GDM1 (cell line): Measurements from ENCODE around the gene GIMAP8.

Experiments used
- DNase-seq: peaks from one replicate; lab custom pipeline; 2025; lab: John Stamatoyannopoulos, UW

GIMAP8 gene

DNA sequence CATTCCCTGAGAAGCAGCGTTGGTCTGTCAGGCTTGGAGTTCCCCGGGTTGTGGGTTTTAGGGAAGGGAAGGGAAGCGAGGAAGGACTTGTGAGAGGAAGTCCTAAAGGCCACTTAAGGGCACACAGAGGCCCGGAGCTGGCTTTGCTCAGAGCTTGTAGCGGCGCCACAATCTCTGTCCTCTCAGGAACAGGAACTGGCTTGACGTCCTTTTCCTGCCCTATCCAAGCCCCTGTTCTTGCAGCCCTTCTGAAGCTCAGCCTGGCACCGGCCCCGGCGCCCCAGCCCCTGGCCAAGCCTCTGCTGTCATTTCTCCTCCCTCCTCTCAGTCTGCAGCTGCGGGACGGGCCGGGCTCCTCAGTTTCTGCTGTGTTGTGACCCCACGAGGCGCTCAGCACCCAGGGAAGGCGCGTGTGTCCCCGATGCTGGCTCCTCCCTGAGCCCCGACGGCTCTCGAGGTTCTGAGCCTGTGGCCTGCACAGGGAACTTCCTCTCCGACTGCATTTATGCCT, at the start of gene GIMAP8:
TSS of gene GIMAP8 (plus strand) at position 140 of the 511 bp plus-strand sequence. CDS start 16,069 bp downstream, outside the sequence.
- DNase-seq: peak; percentile 58

DNA sequence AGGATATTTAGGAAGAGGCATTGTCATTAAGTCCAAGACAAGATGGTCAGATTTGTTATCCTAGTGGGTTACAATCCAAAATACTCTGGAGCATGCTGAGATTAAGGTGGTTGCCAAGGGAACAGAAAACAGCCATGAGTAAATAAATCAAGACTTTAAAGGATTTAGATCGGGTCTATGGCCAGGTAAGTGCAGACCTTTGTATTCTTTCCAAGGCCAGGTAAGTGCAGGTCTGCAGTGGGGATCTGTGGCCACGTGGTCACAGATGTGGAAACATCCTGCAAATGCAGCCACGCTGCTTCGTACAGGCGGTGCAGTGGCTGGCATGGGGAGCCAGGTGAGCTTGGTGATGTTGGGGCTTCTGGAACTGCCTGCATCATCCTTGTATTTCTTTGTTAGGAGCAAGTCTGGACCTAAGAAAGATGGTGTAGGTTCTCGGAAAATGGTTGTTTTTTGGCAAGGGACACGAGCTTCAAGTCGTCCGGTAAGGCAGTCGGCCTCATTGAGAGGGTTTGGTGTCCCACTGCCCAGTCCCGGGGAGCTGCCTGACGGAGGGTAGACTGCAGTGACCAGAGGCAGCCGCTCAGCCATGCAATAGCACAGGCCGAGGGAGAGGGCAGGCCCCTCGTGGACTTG, 49.5 kb upstream of the GIMAP8 start:
- DNase-seq: no peak

DNA sequence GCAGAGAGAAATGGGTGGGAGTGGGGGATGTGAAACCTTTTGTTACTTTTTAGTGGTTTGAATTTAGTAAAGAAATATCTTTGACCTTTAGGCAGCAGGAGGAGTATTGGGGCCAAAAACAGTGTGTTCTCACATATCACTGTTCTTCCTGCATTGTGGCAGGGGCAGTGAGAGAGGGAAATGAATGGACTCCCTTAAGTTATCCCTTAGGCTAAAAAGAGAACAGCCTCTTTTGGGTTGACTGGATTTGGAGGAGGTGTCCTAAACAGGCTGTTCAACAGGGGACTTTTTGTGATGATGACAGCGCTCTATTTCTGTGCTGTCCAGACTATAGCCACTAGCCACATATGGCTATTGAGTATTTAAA, 49.0 kb upstream of the GIMAP8 start:
- DNase-seq: no peak

DNA sequence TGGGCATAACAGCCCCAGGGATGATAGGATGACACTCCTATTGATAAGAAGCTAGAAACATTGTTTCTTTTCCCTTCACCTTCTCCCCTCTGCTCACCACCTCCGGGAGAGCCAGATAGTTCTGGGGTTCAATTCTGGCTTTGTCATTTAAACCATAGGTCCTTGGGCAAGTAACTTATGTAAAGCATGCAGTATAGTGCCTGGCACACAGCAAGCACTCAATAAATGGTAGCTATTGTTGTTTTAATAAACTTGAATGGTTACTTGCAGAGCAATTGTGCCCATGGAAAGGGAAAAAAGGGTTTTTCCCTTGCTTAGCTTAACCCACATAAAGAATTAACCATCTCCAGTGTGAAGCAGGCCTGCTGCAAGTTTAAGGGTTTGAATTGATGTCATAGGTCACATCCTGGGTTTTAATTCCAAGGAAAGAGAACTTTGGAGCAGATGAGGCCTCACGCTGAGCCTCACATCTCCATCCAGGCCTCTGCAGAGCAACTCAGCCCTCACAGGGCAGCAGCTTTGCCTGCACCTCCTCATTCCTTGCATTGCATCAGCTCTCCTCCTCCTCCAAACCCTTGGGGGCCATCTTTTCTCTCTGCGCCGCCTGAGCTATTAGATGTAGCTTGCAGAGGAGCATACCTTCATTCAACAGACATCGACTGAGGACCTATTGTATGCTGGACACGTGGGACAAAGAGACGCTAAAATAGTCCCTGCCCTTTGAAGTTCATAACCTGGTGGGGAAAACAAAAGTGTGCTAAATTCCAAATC, 48.4 kb upstream of the GIMAP8 start:
- no peak for DNase-seq

DNA sequence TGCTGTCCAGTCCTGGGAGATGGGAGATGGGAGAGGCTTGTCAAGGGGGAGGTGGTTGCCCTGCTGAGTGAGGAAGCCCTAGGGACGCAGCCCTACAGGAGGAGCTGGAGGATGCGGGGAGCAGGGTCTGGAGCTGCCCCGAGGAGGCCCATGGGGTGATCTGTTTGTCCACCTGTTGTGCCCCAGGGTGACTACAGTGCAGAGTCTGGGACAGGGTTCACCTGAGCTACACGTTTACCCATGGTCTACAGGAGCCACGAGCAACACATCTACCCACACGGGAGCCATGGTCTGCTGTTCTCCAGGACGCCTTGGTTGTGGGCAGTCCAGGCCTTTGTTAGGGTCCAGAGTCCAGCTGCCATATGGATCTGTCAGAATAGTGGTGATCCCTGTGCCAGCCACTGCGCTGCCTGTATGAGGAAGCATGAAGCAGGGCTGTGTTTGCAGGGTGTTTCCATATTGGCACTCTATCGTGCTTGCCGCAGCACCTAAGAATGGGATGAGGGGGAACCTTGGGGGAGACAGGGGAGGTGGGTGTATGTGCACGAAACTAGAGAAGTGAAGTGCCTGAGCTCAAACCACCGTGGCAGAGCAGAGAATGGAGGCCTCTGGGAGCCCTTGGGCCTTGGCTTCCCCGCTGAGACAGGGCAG, 47.6 kb upstream of the GIMAP8 start:
- DNase-seq: no peak

DNA sequence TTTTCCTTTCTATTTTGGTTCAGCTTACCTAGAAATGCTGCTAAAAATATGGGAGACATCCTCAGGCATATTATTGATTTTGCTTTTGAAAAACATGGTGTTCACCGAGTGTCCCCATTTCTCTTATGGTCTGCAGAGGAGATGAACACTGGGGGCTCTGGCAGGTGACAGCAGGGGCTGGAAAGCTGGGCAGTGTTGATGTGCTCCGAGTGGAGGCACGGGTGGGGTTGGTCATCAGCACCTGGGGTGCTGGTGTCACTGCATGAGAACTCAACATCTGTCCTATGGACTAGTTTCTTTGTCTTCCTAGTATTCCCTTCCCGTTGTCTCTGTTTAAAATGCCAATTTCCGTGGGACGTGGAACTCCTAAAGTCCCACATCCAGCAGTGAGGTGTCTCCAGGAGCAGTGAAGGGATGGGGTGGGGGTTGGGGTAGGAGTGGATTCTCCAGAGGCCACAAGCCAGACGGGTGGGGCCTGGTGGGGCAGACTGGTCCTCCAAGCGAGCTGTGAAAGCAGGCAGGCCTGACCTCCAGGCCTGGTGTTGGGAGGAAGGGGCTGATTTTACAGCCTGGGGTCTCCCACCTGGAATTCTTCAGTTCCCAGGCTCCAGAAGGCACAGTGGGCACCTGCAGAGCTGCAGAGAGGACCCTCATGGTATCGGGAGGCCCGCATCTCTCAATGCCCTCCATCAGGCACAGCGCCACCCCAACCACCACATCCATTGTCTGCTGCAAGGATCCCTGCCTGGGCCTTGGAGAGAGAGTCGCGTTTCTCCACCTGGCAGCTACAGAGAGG, 46.9 kb upstream of the GIMAP8 start:
- no peak for DNase-seq

DNA sequence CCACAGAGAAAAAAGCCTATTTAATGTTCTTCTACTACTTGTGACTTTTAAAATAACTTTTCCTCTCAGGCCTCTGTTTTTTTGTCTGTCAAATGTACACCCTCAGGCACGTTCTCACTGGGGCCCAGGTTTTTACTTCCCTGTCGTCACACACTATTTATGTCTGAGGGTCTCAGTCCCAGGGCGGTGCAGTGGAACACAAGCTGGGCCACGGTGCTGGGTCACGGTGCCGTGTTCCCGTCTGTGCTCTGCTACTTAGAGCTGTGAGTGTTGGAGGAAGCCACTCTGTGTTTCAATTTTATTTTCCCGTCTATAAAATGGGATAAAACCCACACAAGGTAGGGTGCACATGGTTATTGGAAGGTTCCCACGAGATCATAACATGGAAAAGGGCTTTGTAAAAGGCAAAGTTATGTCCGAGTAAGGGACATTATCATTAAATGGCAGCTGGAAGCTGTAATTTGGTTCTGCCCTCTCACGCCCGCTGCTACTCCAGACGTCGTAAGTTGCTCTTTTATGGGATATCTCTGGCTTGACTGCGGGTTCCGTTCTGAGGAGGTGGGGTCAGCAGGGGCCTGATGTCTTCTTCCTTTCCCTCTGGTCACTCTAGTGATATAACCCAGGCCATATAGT, 46.1 kb upstream of the GIMAP8 start:
- DNase-seq: no peak

DNA sequence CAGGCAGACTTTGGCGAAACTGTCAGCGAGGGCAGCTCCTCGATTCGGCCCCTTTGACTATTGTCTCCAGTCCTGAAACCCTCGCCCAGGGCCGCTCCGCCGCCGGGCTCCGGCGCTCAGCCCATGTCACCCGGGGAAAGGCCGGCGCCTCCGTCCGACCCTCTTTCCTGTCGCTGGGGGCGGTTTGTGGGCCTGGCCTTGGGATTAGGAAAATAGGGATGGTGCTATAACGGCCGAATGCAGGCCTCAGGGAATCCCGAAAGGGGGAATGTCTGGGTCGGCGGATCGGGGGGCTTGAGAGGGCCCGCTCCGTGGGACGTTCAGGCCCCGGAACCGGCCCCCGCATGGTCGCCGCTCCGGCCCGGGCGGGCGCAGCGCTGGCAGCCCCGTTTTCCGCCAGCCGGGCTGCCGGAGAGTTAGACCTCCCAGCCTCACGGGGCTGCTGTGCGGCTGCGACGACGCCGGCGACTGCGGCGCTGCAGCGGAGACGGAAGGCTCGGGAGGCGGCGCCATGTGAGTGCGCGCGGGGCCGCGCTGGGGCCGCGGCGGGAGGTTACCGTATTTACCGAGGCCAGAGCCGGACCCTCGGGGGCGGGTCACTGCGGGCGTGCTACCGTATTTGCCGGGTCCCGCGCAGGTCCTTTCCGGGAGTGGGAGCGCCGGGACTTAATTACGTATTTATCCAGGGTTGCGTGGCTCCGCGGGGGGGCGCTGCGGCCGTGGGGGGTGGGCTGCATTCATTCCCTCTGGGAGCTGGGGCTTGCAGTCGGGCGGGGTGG, 45.4 kb upstream of the GIMAP8 start:
- DNase-seq: peak; percentile 71

DNA sequence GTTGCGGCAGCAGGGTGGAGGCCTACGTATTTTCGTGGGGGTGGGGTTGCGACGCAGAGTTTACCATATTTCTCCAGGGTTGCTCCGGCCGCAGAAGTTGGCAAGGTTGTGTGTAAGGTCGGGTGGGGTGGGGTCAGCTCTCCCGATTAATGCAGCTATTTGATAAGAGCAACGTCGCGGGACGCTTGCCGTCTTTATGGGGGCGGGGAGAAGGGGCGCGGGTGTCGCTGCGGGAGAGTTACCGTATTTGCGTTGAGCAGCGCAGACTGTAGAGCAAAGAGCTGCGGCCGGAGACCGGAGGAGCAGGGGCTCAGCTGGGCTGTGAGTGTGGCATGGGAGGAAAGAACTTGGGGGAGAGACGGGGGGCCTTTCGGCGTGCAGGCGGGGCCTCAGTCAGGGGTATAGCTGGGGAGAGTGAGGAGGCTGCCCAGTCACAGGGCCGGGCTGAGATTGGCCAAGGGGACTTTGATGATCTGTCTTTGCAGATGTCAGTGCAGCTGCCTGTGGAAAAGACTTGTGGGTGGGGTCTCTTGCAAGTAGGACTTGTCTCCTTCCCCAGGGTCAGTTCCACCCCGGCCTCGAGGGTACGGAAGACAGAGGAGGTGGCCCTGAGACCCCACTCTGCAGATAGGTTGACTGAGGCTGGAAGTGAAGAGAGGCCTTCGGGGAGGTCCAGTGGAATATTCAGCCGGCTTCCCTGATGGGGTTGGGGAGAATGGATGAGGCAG, 44.7 kb upstream of the GIMAP8 start:
- no peak for DNase-seq

DNA sequence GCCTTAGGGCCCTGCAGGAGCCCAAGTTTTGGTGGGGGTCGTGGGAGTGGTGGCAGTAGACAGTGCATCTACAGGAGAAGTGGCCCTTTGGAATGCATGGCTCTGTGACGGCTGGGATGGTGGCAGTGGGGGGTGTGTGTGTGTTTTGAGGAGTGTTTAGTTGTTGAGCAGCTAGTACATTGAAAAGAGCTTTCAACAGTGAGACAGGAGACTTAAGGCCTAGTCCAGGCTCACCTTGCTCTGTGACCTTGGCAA, 44.2 kb upstream of the GIMAP8 start:
- no peak for DNase-seq

DNA sequence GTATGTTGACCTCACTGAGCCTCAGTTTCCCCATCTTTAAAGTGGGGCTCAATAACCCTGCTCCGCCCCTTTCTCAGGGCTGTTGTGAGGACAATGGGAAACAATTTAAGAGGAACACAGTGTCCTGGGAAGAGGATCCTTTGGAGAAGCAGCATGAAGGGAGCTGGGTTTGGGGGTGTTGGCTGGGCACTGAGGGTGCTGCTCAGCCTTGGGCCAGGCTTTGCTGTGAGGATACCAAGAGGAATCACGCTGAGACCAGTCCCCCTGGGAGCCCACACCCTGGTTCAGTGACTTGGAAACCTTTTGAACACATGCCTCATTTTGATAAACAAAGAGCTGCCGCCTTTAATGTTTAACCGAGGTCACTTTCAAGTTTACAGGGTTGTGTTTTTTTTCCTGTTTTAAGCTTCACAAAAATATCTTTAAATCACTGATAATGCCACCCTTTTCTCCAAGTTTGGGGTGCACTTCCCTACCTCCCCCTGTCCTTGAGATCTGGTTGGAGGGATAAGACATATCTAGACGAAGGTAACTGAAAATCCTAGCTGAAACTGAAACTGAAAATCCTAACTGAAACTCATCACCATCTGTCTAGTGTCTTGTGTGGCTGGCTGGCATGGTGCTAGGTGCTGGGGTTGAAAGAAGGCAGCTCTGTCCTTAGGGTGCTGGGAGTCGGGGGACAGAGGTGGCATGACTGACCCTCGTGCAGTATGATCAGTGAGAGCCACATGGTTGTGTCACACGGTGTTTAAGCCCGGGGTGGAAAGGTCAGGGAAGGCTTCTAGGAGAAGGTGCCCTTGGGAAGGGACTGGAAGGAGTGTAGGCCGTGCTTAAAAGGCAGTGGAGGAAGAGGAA, 43.6 kb upstream of the GIMAP8 start:
- no peak for DNase-seq

DNA sequence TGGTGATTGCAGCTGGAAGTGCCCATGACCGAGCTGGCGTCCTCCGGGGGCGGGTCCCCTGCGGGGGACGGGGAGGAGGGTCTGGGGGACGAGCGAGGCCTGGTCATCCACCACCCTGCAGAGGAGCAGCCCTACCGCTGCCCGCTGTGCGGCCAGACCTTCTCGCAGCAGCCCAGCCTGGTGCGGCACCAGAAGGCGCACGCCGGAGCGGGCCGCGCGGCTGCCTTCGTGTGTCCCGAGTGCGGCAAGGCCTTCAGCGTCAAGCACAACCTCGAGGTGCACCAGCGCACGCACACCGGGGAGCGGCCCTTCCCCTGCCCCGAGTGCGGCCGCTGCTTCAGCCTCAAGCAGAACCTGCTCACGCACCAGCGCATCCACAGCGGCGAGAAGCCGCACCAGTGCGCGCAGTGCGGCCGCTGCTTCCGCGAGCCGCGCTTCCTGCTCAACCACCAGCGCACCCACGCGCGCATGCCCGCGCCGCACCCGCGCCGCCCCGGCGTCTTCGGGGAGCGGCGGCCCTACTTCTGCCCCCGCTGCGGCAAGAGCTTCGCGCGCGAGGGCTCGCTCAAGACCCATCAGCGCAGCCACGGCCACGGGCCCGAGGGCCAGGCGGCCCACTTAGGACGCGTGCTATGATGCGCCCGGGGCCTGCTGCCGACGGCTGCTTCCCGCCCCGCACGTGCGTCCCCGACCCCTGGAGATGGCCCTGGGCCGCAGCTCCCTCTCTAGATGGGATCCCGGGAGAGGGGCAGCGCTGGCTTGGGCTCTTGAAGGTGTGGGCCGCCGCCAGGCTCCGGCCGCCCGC, 42.6 kb upstream of the GIMAP8 start:
- DNase-seq: no peak

DNA sequence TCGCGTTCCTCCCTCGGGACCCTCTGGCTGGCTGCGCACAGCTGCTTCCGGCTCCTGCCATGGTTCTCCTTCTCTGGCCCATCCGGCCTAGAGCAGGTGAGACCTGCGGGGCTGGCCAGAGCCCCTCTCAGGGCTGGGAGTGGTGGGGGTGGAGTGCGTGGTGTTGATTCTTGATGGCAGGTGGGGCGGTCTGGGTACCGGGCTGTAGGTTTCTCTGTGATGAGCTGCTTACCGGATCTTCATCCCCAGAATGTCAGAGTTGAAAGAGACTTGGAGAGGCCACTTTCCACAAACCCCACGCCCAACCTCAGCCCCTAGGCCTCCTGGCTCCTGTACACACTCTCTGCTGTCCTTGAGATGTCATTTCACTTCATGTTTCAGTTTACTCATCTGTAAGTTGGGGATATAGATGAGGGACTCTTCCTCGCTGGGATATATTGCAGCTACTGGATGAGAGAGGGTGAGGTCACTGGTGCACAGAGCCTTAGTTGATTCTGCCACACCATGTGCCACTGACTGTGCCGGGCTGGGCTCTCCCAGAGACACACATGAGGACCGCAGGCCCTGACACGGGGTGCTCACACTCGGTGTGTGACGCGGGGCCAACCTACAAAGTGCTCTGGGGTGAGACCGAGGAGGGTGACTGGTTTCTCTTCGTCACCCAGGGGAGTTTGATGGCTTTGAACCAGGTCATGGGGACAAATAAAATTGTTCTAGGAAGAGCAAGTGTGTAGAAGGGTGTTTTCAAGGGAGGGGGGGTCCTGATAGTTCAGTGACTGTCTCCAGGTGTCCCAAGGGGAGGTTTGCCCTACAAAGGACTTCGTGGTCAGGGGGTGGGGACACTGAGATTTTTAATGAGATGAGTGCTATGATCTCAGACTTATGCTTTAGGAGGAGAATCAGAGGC, 41.8 kb upstream of the GIMAP8 start:
- no peak for DNase-seq

DNA sequence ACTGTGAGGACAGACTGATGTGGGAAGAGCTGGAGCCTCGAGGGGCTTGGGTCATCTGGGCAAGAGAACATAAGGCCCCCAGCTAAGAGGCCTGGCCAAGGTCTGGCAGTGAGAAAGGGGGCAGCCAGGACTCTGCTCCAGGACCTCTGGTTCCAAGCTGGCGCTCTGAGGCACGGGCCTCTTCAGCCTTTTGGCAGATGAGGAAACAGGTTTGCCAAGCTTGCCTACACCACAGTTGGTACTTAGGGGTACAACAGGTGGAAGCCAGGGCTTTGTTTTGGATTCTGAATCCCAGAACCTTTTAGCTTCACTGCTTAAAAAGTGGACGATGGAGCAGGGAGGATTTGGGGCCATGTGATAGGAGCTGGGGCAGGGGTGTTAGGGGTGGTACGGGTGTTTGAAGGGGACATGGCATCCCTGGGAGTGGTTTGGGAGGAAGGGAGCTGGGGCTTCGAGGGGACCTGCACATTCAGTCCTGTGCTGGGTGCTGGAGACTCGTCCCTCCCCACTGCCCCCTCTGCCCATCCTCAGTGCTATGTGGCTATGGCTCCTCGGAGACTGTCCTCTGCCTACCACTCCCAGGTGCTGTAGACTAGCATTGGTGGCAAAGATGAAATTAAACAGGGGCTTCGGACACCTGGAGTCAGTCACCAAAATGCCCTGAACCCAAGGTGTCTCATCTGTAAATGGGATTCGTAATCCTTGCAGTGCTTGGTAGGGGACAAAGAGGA, 41.0 kb upstream of the GIMAP8 start:
- DNase-seq: no peak

DNA sequence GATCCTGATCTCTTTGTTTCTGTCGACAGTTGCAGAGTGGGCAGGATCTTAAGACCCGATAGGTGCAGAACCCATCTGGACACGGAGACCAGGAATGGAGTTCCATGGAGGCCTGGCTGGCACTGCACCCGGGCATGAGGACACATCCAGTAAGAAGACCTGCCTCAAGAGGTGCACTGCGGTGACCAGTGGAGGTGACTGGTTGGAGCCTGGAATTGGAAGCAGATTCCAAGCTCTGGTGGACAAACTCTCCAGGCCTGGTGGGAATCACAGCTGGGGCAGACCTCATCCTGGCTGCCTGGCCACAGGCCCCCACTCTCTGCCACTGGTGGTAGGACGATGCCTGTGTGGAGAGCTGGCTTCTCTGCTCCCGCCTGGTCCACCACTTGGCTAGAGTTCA, 40.3 kb upstream of the GIMAP8 start:
- no peak for DNase-seq

DNA sequence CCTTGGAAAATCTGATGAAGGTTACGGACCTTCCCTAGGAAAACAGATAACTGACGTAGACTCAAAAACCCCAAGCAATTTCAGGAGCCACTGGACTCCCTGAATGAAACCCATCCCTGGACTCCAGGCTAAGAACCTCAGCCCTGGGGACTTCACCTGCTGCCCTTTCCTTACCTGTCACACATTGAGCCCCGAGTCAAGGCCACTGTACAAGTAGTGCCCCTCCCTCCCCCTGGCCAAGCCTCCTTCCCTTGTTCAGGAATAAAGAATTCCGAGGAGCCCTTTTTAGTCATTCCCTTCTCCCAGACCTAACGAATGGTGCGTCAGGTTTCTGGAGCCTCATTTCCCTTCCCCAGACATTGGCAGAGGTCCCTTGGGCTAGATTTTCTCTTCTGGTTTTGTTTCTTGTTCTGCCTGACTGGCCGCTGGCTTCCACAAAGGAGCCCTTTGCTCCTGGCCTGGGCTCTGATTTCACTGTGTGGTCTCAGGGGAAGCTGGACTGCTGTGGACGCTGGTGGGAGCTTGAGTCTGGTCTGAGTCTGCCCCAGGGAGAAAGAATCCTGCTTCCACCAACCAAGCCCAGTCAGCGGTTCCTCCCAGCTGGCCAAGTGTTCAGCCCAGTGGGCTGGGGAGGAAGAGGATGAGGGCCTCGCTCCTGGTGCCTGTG, 39.6 kb upstream of the GIMAP8 start:
- no peak for DNase-seq
